VCaP (cell line): Measurements from ENCODE around the gene RARB.

Experiments used
- H3K27ac ChIP-seq: fragments of 450-650 bp; 2 replicates; pipeline ENCODE4 v1.5.1; 2017
- TF ChIP-seq, protein P1 (sequence below): fragments of 450-650 bp; conservative IDR thresholded peaks from 2 replicates; pipeline ENCODE4 v1.5.1; 2017; ENCODE audit warnings: mild to moderate bottlenecking, moderate library complexity

The RARB gene

DNA sequence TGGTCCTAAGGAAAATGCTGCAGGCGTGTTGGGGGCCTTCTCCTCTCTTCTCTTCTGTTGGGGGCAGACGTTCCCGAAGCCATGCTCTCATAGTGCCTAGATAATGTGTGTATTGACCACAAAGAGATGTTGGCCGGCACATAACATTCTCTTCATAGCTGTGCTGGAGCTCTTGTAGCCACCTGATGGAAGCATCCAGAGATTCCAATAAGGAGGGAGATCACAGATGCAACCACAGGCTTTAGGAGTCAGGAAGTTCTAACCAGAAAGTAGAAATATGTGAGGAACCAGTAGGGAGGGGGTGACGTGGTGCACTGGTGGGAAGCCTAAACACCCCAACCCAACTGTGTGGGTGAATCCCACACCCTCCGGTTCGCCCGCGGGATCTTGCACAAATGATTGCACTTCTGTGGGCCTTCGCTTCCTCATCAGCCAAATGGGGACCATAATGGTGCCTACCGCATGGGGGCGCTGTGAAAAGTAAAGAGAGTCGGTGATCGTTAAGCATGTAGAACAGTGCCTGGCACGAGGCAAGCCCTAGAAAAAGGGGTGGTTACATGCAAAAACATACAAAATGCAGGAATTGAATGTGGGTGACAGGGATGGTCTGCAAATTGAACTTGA, 148.9 kb downstream of the RARB start:
- H3K27ac ChIP-seq: no peak overlapping the region
- TF ChIP-seq, protein P1, sequence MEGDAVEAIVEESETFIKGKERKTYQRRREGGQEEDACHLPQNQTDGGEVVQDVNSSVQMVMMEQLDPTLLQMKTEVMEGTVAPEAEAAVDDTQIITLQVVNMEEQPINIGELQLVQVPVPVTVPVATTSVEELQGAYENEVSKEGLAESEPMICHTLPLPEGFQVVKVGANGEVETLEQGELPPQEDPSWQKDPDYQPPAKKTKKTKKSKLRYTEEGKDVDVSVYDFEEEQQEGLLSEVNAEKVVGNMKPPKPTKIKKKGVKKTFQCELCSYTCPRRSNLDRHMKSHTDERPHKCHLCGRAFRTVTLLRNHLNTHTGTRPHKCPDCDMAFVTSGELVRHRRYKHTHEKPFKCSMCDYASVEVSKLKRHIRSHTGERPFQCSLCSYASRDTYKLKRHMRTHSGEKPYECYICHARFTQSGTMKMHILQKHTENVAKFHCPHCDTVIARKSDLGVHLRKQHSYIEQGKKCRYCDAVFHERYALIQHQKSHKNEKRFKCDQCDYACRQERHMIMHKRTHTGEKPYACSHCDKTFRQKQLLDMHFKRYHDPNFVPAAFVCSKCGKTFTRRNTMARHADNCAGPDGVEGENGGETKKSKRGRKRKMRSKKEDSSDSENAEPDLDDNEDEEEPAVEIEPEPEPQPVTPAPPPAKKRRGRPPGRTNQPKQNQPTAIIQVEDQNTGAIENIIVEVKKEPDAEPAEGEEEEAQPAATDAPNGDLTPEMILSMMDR: no peak

DNA sequence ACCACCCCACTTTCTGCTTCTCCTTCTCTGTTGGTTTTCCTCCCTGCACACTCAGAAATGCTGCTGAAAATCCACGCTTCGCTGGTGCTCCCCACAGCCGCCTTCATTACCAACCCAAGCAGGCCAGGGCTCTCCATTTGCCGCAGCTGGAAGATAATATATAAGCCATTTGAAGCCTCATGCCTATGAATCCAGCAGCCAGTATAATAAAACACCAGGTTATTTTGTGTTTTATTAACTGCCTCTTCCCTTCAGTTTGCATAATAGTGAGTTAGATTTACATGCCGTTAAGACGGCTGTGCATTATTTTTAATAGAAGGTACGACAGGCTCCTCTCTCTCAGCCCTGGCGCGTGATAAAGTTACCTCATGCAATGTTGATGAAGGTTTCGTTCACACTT, 150.0 kb downstream of the RARB start:
- no peak overlapping the region for H3K27ac ChIP-seq
- TF ChIP-seq, protein P1: no peak

DNA sequence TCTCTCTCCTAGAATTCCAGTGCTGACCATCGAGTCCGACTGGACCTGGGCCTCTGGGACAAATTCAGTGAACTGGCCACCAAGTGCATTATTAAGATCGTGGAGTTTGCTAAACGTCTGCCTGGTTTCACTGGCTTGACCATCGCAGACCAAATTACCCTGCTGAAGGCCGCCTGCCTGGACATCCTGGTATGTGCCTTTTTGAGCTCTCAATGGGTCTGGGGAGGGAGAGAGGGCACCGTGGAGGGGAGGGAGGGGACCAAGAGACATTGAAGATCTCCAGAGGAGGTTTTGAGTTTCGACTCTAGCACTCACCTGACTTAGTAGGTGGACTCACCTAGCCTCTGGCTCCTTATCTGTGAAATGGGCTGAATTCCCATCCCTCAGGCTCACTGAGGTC, 152.5 kb downstream of the RARB start:
- TF ChIP-seq, protein P1: no peak
- H3K27ac ChIP-seq: no peak overlapping the region

DNA sequence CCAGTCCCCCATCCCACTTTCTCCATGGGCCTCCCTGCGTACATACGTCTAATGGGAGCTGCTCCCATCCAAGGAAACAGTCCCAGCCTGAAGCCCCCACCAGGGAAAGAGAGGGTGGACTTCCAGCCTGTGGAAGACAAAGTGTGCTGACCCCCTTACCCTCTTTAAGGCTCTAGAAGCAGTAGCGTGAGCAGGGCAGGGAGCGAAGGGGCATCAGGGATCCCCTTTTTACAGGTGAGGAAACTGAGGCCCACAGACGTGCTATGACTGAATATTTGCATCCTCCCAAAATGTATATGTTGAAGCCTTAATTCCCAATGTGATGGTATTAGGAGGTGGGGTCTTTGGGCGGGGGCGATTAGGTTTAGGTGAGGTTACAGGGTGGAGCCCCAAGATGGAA, 153.3 kb downstream of the RARB start:
- TF ChIP-seq, protein P1: no peak
- H3K27ac ChIP-seq: no peak overlapping the region

DNA sequence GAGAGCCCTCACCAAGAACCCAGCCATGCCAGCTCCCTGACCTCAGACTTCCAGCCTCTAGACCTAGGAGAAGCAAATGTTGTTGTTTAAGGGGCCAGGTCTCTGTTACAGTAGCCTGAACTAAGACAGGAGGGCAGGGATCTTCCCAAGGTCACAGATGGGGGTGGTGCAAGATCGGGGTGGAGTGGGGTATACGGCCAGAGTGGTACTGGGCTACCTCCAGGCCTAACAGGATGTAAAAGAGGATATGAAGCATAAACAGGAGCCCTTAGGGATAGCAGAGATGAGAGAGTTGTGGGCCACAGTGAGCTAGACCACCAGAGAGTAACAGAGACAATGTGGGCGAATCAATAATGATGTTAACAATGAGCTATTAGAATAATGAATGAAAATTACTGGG, 153.8 kb downstream of the RARB start:
- TF ChIP-seq, protein P1: no peak
- no peak overlapping the region for H3K27ac ChIP-seq

DNA sequence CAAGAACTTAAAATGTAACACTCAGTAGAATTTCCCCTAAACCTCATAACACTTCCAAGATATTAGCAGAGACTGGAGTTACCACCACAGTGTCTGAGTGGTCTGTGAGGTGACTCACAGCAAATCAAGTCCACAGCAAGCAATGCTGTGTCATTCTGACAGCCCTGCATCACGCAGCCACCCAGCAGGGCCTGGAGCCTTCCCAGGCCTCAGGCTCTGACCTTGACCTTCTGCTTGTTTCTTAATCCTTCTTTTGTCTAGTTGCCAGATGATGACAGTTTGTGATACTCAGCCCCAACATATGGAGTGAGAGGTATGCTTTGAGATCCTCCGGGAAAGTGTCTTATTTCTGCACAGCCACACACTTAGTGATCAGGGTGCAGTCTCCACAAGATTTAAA, 154.2 kb downstream of the RARB start:
- TF ChIP-seq, protein P1: no peak
- no peak overlapping the region for H3K27ac ChIP-seq

DNA sequence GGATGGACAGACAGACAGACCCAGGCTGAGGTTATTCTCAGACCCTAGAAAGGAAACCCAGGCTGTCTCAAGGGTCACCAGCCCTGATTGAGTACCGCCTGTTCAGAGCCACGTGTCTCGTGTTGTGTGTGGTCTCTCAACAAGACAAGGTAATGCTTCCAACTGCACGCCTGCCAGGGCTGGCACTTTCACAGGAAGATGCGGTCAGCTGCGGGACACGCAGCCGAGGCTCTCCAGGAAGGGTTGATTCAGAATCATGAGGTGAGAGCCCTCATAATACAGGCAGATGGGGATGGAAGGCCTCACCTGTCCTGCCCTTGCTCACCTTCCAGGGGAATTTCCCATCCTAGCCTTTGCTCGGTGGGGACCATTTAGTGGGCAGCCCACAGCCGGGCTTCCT, 155.3 kb downstream of the RARB start:
- H3K27ac ChIP-seq: no peak overlapping the region
- TF ChIP-seq, protein P1: no peak
